Small intestine (tissue), 7 donors: Measurements from ENCODE around the gene PIGL. TPM values are rescaled to one million over a fixed set of nuclear protein-coding genes. Genes with fewer than 3 reads are reported as not detected.

ENCODE experiments used
- DNase-seq, 2 donors: peaks; one replicate each; pipeline versions ENCODE4 v3.0.0 to v3.0.0-alpha.2; 2013
- FAIRE-seq: peaks from 2 replicates; lab custom pipeline; 2012; peaks lifted over from hg19 to GRCh38; lab: Jason Lieb, UNC
- H3K27ac ChIP-seq, 3 donors: one replicate each; pipeline ENCODE4 v1.5.1; 2013; ENCODE audit warnings: low read length in 2 of 3, mild to moderate bottlenecking in 2 of 3, control low read depth in 1 of 3, inconsistent platforms in 1 of 3, low read depth in 1 of 3, moderate library complexity in 1 of 3
- H3K27me3 ChIP-seq, 3 donors: one replicate each; pipeline ENCODE4 v1.6.1; 2013; ENCODE audit warnings: low read length in 3 of 3, inconsistent platforms in 1 of 3; ENCODE audit not compliant: control insufficient read depth in 3 of 3, insufficient read depth in 3 of 3
- H3K36me3 ChIP-seq, 3 donors: one replicate each; pipeline ENCODE4 v1.6.1; 2013; ENCODE audit warnings: low read length in 3 of 3, inconsistent platforms in 1 of 3, low read depth in 1 of 3, mild to moderate bottlenecking in 1 of 3, moderate library complexity in 1 of 3; ENCODE audit not compliant: control insufficient read depth in 3 of 3, insufficient read depth in 2 of 3
- H3K4me1 ChIP-seq, 3 donors: one replicate each; pipeline ENCODE4 v1.6.1; 2013; ENCODE audit warnings: low read length in 2 of 3, inconsistent platforms in 1 of 3, low read depth in 1 of 3, mild to moderate bottlenecking in 1 of 3, moderate library complexity in 1 of 3; ENCODE audit not compliant: control insufficient read depth in 3 of 3, insufficient read depth in 2 of 3
- H3K4me3 ChIP-seq, 3 donors: one replicate each; pipeline ENCODE4 v1.5.1; 2013; ENCODE audit warnings: low read length in 3 of 3, control low read depth in 1 of 3, inconsistent platforms in 1 of 3, low read depth in 1 of 3, mild to moderate bottlenecking in 1 of 3, moderate library complexity in 1 of 3
- H3K9me3 ChIP-seq, 2 donors: one replicate each; pipeline ENCODE4 v1.6.1; 2013; ENCODE audit warnings: low read depth in 1 of 2, low read length in 1 of 2; ENCODE audit not compliant: control insufficient read depth in 2 of 2, insufficient read depth in 1 of 2
- WGBS, 3 donors: extraction: QIAGEN DNeasy Blood & Tissue Kit; methylation state at CpG; one replicate each; pipeline ENCODE4 v1.1.7; 2013; 5-methylcytosine and 5-hydroxymethylcytosine counted together
- polyA plus RNA-seq, 4 donors: library from polyadenylated mRNA; stranded (reverse) in 3 of 4; unstranded in 1 of 4; fragments of 200-250 nt in 3 of 4; fragments of 120-200 nt in 1 of 4; gene quantifications; one replicate each; pipeline versions ENCODE4 v1.2.1 to v1.2.3, GENCODE V29; 2013
- donor health status: healthy with polysubstance abuse.
- donor health status: control.
- donor health status: control.
- donor health status: Bipolar disorder and iron deficiency.
- donor health status: healthy.

The PIGL gene
- polyA plus RNA-seq, 4 donors = 19.0 to 43.1 (median 25.9) TPM

GRCh38 chr17:16267174-16267573 lies 50.2 kb downstream of the PIGL start:
- 87 to 92% (median 91%) methylated on average over 6 of the region's 6 CpGs for WGBS, 3 donors
- H3K36me3 ChIP-seq = peaks cover 0 to 2% (median 0%) of the 10 kb centered on the region in 3 donors
- H3K4me3 ChIP-seq = no peak overlapping the region
- DNase-seq (no peak), FAIRE-seq (no peak)
- H3K27ac ChIP-seq = no peak overlapping the region
- peaks cover 0 to 3% (median 2%) of the 10 kb centered on the region in 3 donors for H3K4me1 ChIP-seq
- H3K9me3 ChIP-seq = no peaks in the 10 kb centered on the region
- H3K27me3 ChIP-seq = no peaks in the 10 kb centered on the region

- no peak for FAIRE-seq
Measured at GRCh38 chr17:16269658-16270057, 52.6 kb downstream of the PIGL start.

GRCh38 chr17:16272111-16272840 lies 55.3 kb downstream of the PIGL start:
- 86 to 96% (median 95%) methylated on average over 3 of the region's 3 CpGs for WGBS, 3 donors
- FAIRE-seq (no peak), DNase-seq (no peak)
- Histone ChIP-seq H3K36me3 (peaks cover 0 to 2% (median 0%) of the 10 kb centered on the region in 3 donors), H3K9me3 (no peaks in the 10 kb centered on the region), H3K4me1 (peaks cover 0 to 4% (median 0%) of the 10 kb centered on the region in 3 donors), H3K27me3 (no peaks in the 10 kb centered on the region), H3K27ac (no peak overlapping the region), H3K4me3 (no peak overlapping the region)

More at GRCh38 chr17:16269658-16270057, 52.6 kb downstream of the PIGL start:
- Histone ChIP-seq H3K36me3 (peaks cover 0 to 2% (median 0%) of the 10 kb centered on the region in 3 donors), H3K27me3 (no peaks in the 10 kb centered on the region), H3K4me1 (peaks cover 0 to 5% (median 2%) of the 10 kb centered on the region in 3 donors), H3K9me3 (no peaks in the 10 kb centered on the region), H3K27ac (no peak overlapping the region), H3K4me3 (no peak overlapping the region)
- DNase-seq = no peak
- WGBS, 3 donors = 88 to 93% (median 90%) methylated on average over 2 of the region's 2 CpGs

GRCh38 chr17:16273499-16273898 lies 56.5 kb downstream of the PIGL start:
- peaks cover 0 to 4% of the 10 kb centered on the region in 2 donors for H3K9me3 ChIP-seq
- H3K27me3 ChIP-seq = no peaks in the 10 kb centered on the region
- no peak overlapping the region for H3K4me3 ChIP-seq
- DNase-seq = no peak
- H3K36me3 ChIP-seq = peaks cover 0 to 3% (median 0%) of the 10 kb centered on the region in 3 donors
- H3K27ac ChIP-seq = no peak overlapping the region
- FAIRE-seq = no peak
- WGBS, 3 donors = 87 to 100% (median 89%) methylated on average over 1 of the region's 1 CpG
- peaks cover 0 to 2% (median 0%) of the 10 kb centered on the region in 3 donors for H3K4me1 ChIP-seq

- Histone ChIP-seq H3K4me3 (no peak overlapping the region), H3K36me3 (peaks cover 0 to 3% (median 0%) of the 10 kb centered on the region in 3 donors), H3K9me3 (peaks cover 0 to 4% of the 10 kb centered on the region in 2 donors), H3K27ac (peak overlapping the region in 1 of 3 donors; percentile 48), H3K4me1 (peaks cover 0 to 2% (median 0%) of the 10 kb centered on the region in 3 donors), H3K27me3 (no peaks in the 10 kb centered on the region)
- WGBS, 3 donors = 83 to 86% (median 83%) methylated on average over 6 of the region's 6 CpGs
- FAIRE-seq (no peak), DNase-seq (no peak)
Measured at GRCh38 chr17:16273929-16274339, 56.9 kb downstream of the PIGL start.

GRCh38 chr17:16275024-16275423 lies 58.0 kb downstream of the PIGL start:
- H3K4me1 ChIP-seq = peaks cover 0 to 2% (median 0%) of the 10 kb centered on the region in 3 donors
- no peak for FAIRE-seq
- H3K4me3 ChIP-seq = no peak overlapping the region
- H3K27ac ChIP-seq = no peak overlapping the region
- WGBS, 3 donors = 89 to 99% (median 92%) methylated on average over 5 of the region's 5 CpGs
- no peaks in the 10 kb centered on the region for H3K27me3 ChIP-seq
- DNase-seq = no peak
- H3K9me3 ChIP-seq = peaks cover 0 to 4% of the 10 kb centered on the region in 2 donors
- peaks cover 0 to 6% (median 0%) of the 10 kb centered on the region in 3 donors for H3K36me3 ChIP-seq

- no peak overlapping the region for H3K27ac ChIP-seq
- no peak for FAIRE-seq
- H3K36me3 ChIP-seq = peaks cover 0 to 9% (median 0%) of the 10 kb centered on the region in 3 donors
- H3K4me3 ChIP-seq = no peak overlapping the region
- 69 to 92% (median 82%) methylated on average over 1 of the region's 1 CpG for WGBS, 3 donors
- peaks cover 0 to 2% (median 0%) of the 10 kb centered on the region in 3 donors for H3K4me1 ChIP-seq
- no peak for DNase-seq
- H3K27me3 ChIP-seq = no peaks in the 10 kb centered on the region
- H3K9me3 ChIP-seq = peaks cover 0 to 4% of the 10 kb centered on the region in 2 donors
Measured at GRCh38 chr17:16277163-16277562, 60.2 kb downstream of the PIGL start.

- peaks cover 0 to 16% (median 0%) of the 10 kb centered on the region in 3 donors for H3K36me3 ChIP-seq
- FAIRE-seq (no peak), DNase-seq (no peak)
- peaks cover 0 to 4% of the 10 kb centered on the region in 2 donors for H3K9me3 ChIP-seq
- 79 to 93% (median 87%) methylated on average over 2 of the region's 2 CpGs for WGBS, 3 donors
- no peak overlapping the region for H3K27ac ChIP-seq
- no peak overlapping the region for H3K4me3 ChIP-seq
- peaks cover 0 to 11% (median 2%) of the 10 kb centered on the region in 3 donors for H3K4me1 ChIP-seq
- no peaks in the 10 kb centered on the region for H3K27me3 ChIP-seq
Measured at GRCh38 chr17:16281351-16281750, 64.3 kb downstream of the PIGL start.
